Activated CD4-positive, alpha-beta memory T cell treated with anti-CD3 and anti-CD28 coated beads, Interleukin-2, amount 10 ng/mL, durations not matched to agents 7 days and 5 days (primary cell): ENCODE measurements around the gene SERTAD3. TPM values are rescaled to one million over a fixed set of nuclear protein-coding genes. Genes with fewer than 3 reads are reported as not detected.
"Not testable (repeated sequence)": the region's sequence is repeated elsewhere in the genome, so short reads cannot be mapped to it uniquely, and the experiment has no call there.

Experiments
- CTCF ChIA-PET: fragments of 350-600 bp; sonication (Branson Sonifier 250); formaldehyde crosslinking; loops from one replicate; lab custom pipeline; 2021; ENCODE audit warnings: antibody characterized with exemption, inconsistent platforms; lab: Charles Lee
- POLR2A ChIA-PET: fragments of 350-600 bp; sonication (Branson Sonifier 250); formaldehyde crosslinking; loops from one replicate; lab custom pipeline; 2021; ENCODE audit warnings: antibody characterized with exemption; lab: Charles Lee
- DNase-seq: peaks from one replicate; pipeline ENCODE4 v3.0.0-alpha.2; 2020
- H3K27ac Mint-ChIP-seq: one replicate; pipeline ENCODE4 v1.8.0; 2021; ENCODE audit warnings: mild to moderate bottlenecking, mixed read lengths
- H3K27me3 Mint-ChIP-seq: one replicate; pipeline ENCODE4 v1.8.0; 2021; ENCODE audit warnings: mixed read lengths
- H3K36me3 Mint-ChIP-seq: one replicate; pipeline ENCODE4 v1.8.0; 2021; ENCODE audit warnings: low read depth, mixed read lengths
- H3K4me1 Mint-ChIP-seq: one replicate; pipeline ENCODE4 v1.8.0; 2021; ENCODE audit warnings: mixed read lengths
- H3K4me3 Mint-ChIP-seq: one replicate; pipeline ENCODE4 v1.8.0; 2021; ENCODE audit warnings: mild to moderate bottlenecking, mixed read lengths
- H3K9me3 Mint-ChIP-seq: one replicate; pipeline ENCODE4 v1.8.0; 2021; ENCODE audit warnings: mixed read lengths
- total RNA-seq, 2 experiments: library from RNA; stranded (reverse); gene quantifications; one replicate each; pipeline ENCODE4 v1.2.3, GENCODE V29; 2021

The SERTAD3 gene
- total RNA-seq, 2 experiments from 2014 or later = 18.0 to 20.3 TPM

DNA sequence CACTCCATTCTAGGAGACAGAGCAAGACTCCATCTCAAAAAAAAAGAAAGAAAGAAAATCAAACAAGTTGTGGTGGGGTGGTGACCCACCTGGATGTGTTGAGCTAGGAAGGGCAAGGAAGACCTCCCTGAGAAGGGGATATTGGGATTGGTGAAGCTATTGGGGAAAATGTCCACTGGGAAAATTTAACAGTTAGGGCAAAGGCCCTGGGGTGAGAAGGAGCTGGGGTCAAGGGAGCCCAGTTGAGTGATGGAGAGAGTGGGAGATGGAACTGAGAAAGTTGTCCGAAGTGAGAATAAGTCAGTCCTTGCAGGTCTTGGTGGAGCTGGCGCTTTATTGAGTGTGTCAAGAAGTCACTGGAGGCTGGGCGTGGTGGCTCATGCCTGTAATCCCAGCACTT lies 5.9 kb downstream of the SERTAD3 start:
- H3K27ac Mint-ChIP-seq = no peak overlapping the region
- CTCF ChIA-PET = interaction anchor here (1.6 to 9.0 kb wide), 2 partner anchors 17 to 26 kb away, joined by 6 to 42 read pairs; no protein-coding TSS in a partner anchor
- POLR2A ChIA-PET = interaction anchor here (1.3 kb wide), 2 partner anchors 12 to 18 kb away, joined by 3 read pairs; partner anchors contain the start of gene SERTAD1
- DNase-seq = no peak
- H3K36me3 Mint-ChIP-seq = peaks cover 20% of the 10 kb centered on the region
- peaks cover 22% of the 10 kb centered on the region for H3K4me1 Mint-ChIP-seq
- no peak overlapping the region for H3K4me3 Mint-ChIP-seq
- no peaks in the 10 kb centered on the region for H3K9me3 Mint-ChIP-seq
- no peaks in the 10 kb centered on the region for H3K27me3 Mint-ChIP-seq

DNA sequence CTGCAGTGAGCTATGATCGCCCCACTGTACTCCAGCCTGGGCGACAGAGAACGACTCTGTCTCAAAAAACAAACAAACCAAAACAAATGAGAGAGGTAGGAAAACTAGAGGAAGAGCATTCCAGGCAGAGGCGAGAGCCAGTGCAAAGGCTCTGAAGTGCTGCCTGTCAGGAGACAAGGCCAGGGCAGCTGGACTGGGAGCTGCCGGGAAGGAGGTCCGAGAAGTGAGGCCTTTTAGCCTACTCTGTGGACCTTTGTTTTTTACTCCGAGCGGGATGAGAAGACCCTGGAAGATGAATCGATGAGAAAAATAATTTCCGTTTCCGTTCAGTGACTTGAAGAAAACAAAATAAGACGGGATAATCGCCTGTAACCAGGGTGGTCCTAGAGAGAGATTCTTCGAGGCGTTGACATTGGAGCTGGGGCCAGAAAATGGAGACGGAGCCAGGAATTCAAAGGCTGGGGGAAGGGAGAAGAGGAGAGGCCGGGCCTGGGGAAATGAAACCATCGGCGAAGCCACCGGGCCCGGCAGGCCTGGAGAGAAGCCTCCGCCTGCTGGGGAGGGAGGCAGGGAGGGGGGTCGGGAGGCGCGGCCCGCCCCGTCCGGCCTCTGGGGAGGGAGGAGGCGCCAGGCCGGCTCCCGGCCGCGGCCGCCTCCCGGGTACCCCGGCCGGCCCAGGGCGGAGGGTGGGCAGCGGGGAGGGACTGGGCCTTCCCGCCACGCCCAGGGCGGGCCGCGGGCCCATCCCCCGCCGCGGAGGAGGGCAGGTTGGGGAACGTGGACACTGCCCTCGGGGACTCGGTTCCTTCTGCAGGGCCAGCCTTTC lies 10.5 kb downstream of the SERTAD3 start:
- Mint-ChIP-seq H3K27me3 (no peaks in the 10 kb centered on the region), H3K27ac (peak overlapping the region; percentile 89), H3K4me1 (peaks cover 14% of the 10 kb centered on the region), H3K36me3 (no peaks in the 10 kb centered on the region), H3K4me3 (peak overlapping the region; percentile 85), H3K9me3 (no peaks in the 10 kb centered on the region)
- ChIA-PET CTCF (interaction anchor here (1.5 to 9.0 kb wide), 3 partner anchors 9 to 31 kb away, joined by 7 to 42 read pairs (median 10); no protein-coding TSS in a partner anchor), POLR2A (interaction anchor here (1.0 to 2.9 kb wide), 3 partner anchors 9 to 31 kb away, joined by 4 to 13 read pairs (median 12); partner anchors contain the start of gene BLVRB)
- DNase-seq = peak; percentile 73

DNA sequence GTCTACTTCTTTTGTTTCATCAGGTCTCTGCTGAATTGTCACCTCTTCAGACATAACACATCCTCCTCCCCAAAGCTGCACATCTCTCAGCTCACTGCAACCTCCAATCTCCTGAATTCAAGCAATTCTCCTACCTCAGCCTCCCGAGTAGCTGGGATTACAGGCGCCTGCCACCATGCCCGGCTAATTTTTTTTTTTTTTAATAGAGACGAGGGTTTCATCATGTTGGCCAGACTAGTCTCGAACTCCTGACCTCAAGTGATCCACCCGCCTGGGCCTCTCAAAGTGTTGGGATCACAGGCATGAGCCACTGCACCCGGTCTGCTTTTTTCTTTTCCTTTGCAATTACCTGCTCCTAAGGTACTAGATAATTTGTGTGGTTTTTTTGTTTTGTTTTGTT lies 11.4 kb downstream of the SERTAD3 start:
- POLR2A ChIA-PET = interaction anchor here (1.0 to 2.9 kb wide), 2 partner anchors 10 to 32 kb away, joined by 4 to 13 read pairs; partner anchors contain the start of gene BLVRB

DNA sequence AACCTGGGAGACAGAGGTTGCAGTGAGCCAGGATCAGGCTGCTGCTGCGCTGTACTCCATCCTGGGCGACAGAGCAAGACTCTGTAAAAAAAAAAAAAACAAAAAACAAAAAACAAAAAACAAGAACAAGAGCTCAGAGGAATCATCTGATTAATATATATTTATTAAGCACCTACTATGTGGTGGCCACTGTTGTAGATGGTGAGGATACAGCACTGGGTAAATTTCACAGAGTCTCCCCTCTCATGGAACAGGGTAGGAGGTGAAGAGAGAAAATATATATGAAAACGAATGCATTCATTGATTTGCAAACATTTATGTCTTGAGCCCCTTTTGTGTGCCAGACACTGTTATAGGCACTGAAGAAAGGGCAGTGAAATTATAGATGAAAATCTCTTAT lies 12.4 kb downstream of the SERTAD3 start:
- Mint-ChIP-seq H3K27ac (no peak overlapping the region), H3K4me1 (peaks cover 15% of the 10 kb centered on the region), H3K36me3 (no peaks in the 10 kb centered on the region), H3K27me3 (no peaks in the 10 kb centered on the region), H3K9me3 (no peaks in the 10 kb centered on the region), H3K4me3 (no peak overlapping the region)
- ChIA-PET CTCF (interaction anchor here (4.0 to 9.0 kb wide), 2 partner anchors 11 to 33 kb away, joined by 10 to 42 read pairs; no protein-coding TSS in a partner anchor), POLR2A (no interaction called here)
- DNase-seq = no peak

More for the DNA sequence above, 11.4 kb downstream of the SERTAD3 start:
- H3K27me3 Mint-ChIP-seq, H3K9me3 Mint-ChIP-seq, DNase-seq, H3K36me3 Mint-ChIP-seq: not testable (repeated sequence)
- H3K4me1 Mint-ChIP-seq = peaks cover 14% of the 10 kb centered on the region
- H3K4me3 Mint-ChIP-seq = peak overlapping the region; percentile 85
- CTCF ChIA-PET = interaction anchor here (1.5 to 9.0 kb wide), 3 partner anchors 9 to 32 kb away, joined by 7 to 42 read pairs (median 10); no protein-coding TSS in a partner anchor
- peak overlapping the region; percentile 89 for H3K27ac Mint-ChIP-seq

DNA sequence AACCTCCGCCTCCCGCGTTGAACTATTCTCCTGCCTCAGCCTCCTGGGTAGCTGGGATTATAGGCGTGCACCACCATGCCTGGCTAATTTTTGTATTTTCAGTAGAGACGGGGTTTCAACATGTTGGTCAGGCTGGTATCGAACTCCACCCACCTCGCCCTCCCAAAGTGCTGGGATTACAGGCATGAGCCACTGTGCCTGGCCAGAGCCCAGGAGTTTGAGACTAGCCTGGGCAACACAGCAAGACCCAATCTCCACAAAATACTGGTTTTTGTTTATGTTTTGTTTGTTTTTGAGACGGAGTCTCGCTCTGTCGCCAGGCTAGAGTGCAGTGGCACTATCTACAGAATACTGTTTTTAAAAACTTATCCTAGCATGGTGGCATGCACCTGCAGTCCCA lies 13.9 kb downstream of the SERTAD3 start:
- H3K4me1 Mint-ChIP-seq = peaks cover 21% of the 10 kb centered on the region
- H3K9me3 Mint-ChIP-seq, H3K27me3 Mint-ChIP-seq, H3K27ac Mint-ChIP-seq, POLR2A ChIA-PET, DNase-seq, H3K36me3 Mint-ChIP-seq, H3K4me3 Mint-ChIP-seq: not testable (repeated sequence)
- CTCF ChIA-PET = interaction anchor here (9.0 kb wide), 1 partner anchor 9 kb away, joined by 42 read pairs; no protein-coding TSS in a partner anchor

DNA sequence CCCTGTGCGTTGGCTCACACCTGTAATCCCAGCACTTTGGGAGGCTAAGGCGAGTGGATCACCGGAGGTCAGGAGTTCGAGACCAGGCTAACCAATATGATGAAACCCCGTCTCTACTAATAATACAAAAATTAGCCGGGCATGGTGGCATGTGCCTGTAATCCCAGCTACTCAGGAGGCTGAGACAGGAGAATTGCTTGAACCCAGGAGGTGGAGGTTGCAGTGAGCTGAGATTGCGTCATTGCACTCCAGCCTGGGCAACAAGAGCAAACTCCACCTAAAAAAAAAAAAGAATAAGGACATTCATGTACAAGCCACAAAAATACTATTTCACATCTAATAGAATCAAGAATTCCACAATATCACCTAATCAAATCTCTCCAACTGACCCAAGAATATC lies 15.9 kb downstream of the SERTAD3 start:
- DNase-seq, H3K27ac Mint-ChIP-seq, H3K36me3 Mint-ChIP-seq, H3K27me3 Mint-ChIP-seq, H3K4me3 Mint-ChIP-seq, H3K9me3 Mint-ChIP-seq: not testable (repeated sequence)
- POLR2A ChIA-PET = interaction anchor here (1.3 kb wide), 1 partner anchor 37 kb away, joined by 3 read pairs; the partner anchor contains the start of gene BLVRB
- CTCF ChIA-PET = interaction anchor here (2.6 kb wide), 1 partner anchor 37 kb away, joined by 15 read pairs; the partner anchor contains the start of gene BLVRB
- peaks cover 22% of the 10 kb centered on the region for H3K4me1 Mint-ChIP-seq

DNA sequence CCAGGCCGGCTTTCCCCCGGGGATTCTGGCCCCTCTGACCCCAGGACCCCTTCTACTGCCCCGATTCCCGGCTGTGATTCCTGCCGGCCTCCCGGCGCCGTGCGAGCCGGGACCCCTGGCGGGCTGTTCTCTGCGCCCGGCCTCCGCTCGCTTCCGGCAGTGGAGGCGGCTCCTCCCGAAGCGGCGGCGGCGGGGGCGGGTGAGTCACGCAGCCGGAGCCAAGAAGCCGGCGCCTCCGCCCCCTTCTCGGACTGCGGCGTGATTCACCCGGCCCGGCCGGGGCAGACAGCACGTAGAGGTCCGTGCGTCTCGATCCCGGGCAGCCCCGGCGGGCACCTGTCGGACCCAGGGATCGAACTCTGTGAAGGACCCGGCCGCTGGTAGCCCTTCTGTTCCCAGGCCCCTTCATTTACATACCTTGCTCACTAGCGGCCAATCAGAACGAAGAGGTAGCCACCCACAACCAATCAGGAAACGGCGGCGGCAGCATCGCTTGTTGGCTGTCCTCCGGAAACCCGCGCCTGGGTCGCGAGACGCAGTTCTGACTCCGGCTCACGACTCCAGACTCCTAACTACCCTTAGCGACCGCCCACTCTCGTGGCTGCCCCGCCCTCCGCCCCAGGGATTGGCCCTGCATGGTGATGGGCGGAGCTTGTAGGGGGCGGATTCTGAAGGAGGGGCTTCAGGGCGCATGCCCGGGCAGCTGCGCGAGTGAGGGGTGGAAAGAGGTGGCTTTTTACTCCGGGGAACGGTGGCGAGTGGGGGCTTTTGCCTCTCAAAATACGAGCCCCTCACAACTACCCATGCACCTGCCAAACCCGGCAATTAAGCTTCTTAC lies 18.5 kb downstream of the SERTAD3 start, which contains the start of gene SERTAD1:
Gene SERTAD1 (minus strand): TSS at position 543 of the 838 bp plus-strand sequence. CDS start 2,446 bp downstream, outside the sequence.
- peaks cover 24% of the 10 kb centered on the region for H3K4me1 Mint-ChIP-seq
- H3K9me3 Mint-ChIP-seq = no peaks in the 10 kb centered on the region
- H3K4me3 Mint-ChIP-seq = peak within 1 kb of the TSS; percentile 88
- CTCF ChIA-PET = interaction anchor here (0.6 to 2.6 kb wide), 9 partner anchors 8 to 209 kb away, joined by 3 to 15 read pairs (median 4); partner anchors contain the start of gene BLVRB
- peak; percentile 100 for DNase-seq
- H3K27ac Mint-ChIP-seq = peak within 1 kb of the TSS; percentile 89
- peaks cover 20% of the 10 kb centered on the region for H3K36me3 Mint-ChIP-seq
- POLR2A ChIA-PET = interaction anchor here (0.6 to 2.2 kb wide), 14 partner anchors 9 to 287 kb away, joined by 3 to 20 read pairs (median 3); partner anchors contain the start of genes BLVRB, C19orf47, PLD3 and SERTAD3
- no peaks in the 10 kb centered on the region for H3K27me3 Mint-ChIP-seq

DNA sequence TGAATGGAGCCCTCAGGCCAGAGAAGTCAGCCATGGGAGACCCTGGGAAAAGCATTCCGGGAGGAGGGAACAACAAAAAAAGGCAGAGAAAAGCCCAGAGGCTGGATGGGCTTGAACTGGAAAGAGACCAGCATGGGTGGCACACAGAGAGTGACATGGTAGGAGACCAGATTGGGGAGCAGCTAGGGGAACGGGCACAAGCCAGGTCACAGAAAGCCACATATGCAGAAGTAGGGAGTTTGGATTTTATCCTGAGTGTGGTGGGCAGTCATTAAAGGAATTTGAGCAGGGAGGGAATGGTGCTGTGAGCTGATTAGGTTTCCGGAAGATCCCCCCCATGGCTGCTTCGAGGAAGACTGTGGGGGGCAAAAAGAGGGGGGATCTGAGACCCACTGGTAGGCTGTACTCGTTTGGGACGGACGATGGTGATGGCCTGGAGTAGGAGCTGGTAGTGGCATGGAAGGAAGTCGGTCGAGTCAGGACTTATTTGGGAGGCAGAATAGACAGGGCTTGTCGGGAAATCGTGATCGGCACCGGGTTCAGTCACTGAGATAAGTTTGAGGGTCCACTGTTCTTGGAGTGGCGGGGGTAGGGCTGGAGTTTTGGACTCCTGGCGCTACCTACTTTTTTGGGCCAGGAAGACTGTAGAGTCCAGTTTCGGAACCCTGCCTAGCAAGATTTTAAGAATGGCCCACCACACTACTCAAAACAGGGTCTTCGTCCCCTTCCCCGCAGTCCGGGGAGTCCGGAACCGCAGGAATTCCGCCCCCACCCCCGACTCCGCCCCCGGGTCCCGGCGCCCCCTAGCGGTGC lies 19.3 kb downstream of the SERTAD3 start:
- ChIA-PET CTCF (interaction anchor here (0.9 to 1.4 kb wide), 3 partner anchors 11 to 119 kb away, joined by 3 to 5 read pairs (median 5); partner anchors contain the start of gene PRX), POLR2A (interaction anchor here (0.8 to 1.0 kb wide), 5 partner anchors 14 to 41 kb away, joined by 3 to 14 read pairs (median 3); partner anchors contain the start of genes BLVRB and SERTAD3)
- Mint-ChIP-seq H3K27me3 (no peaks in the 10 kb centered on the region), H3K27ac (peak overlapping the region; percentile 89), H3K36me3 (peaks cover 20% of the 10 kb centered on the region), H3K9me3 (no peaks in the 10 kb centered on the region), H3K4me1 (peaks cover 26% of the 10 kb centered on the region), H3K4me3 (peak overlapping the region; percentile 88)
- DNase-seq = no peak

DNA sequence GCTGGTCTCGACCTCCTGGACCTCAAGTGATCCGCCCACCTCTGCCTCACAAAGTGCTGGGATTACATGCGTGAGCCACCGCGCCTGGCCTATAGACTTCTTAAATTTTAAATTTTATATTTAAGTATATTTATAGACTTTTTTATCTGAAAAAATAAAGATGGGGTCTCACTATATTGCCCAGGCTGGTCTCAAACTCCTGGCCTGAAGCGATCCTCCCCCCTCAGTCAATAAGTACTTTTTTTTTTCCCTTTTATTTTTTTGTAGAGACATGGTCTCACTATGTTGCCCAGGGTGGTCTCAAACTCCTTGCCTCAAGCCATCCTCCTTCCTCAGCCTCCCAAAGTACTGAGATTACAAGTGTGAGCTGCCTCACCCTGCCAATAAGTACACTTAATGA lies 20.2 kb downstream of the SERTAD3 start:
- CTCF ChIA-PET = interaction anchor here (1.0 to 1.4 kb wide), 2 partner anchors 10 to 40 kb away, joined by 3 to 5 read pairs; partner anchors contain the start of gene PRX
- DNase-seq = no peak
- Mint-ChIP-seq H3K9me3 (no peaks in the 10 kb centered on the region), H3K27me3 (no peaks in the 10 kb centered on the region), H3K4me1 (peaks cover 31% of the 10 kb centered on the region), H3K27ac (no peak overlapping the region), H3K4me3 (peak overlapping the region; percentile 52), H3K36me3 (peaks cover 20% of the 10 kb centered on the region)
- POLR2A ChIA-PET = interaction anchor here (0.8 to 1.6 kb wide), 4 partner anchors 19 to 182 kb away, joined by 3 to 6 read pairs (median 4); partner anchors contain the start of genes BLVRB and SERTAD3

DNA sequence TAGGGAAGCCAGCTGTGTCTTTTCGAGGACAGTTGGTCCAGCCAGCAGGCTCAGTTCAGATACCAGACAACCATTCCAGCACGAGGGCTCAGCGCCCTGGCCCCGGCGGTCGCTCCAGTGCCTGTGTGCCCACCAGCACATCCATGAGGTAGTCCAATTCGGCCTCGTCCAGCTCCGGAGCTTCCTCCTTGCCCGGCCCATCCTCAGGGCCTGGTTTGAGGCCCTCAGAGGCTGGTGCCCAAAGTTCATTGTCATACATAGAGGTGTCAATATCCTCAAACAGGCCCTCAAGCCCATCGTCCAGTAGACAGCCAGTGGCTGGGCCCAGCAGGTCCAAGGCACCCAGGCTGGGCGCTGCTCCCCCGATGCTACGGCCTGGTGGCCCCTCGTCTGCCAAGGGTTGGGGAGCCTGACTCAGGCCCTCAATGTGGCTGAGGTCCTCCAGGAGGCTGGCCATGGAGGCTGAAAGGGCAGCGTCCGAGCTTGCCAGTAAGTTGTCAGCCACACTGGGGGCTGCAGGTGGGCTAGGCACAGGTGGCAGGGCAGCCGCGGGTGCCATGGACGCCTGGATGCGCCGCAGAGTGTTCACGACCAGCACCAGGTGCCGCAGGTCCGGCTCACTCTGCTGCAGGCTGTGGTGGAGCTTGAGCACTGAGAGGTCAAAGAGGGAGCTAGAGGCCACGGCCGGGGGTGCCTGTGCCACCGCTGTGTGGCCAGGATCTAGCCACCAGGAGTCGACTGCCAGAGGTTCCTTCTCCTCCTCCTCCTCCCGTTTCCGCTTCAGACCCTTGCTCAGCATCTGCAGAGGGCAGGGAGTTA lies 21.2 kb downstream of the SERTAD3 start:
- CTCF ChIA-PET = interaction anchor here (1.0 kb wide), 1 partner anchor 41 kb away, joined by 3 read pairs; no protein-coding TSS in a partner anchor
- POLR2A ChIA-PET = interaction anchor here (0.7 to 2.9 kb wide), 5 partner anchors 10 to 481 kb away, joined by 3 to 22 read pairs (median 5); partner anchors contain the start of genes BLVRB, PRX and SERTAD3
- H3K4me3 Mint-ChIP-seq = peak overlapping the region; percentile 77

More for the DNA sequence above, 21.2 kb downstream of the SERTAD3 start:
- no peaks in the 10 kb centered on the region for H3K27me3 Mint-ChIP-seq
- no peaks in the 10 kb centered on the region for H3K9me3 Mint-ChIP-seq
- peaks cover 36% of the 10 kb centered on the region for H3K4me1 Mint-ChIP-seq
- H3K27ac Mint-ChIP-seq = no peak overlapping the region
- peaks cover 20% of the 10 kb centered on the region for H3K36me3 Mint-ChIP-seq
- no peak for DNase-seq
